Smooth muscle cell (in vitro differentiated cells): ENCODE data around the gene SCNN1B. TPM values are rescaled to one million over a fixed set of nuclear protein-coding genes. Genes with fewer than 3 reads are reported as not detected.
"Not testable (repeated sequence)": the region's sequence is repeated elsewhere in the genome, so short reads cannot be mapped to it uniquely, and the experiment has no call there.

Experiments
- DNase-seq: peaks from one replicate; lab custom pipeline; 2025; ENCODE audit not compliant: unreplicated experiment; lab: John Stamatoyannopoulos, UW
- H2AFZ ChIP-seq: fragments of 200-600 bp; sonication (generic); 2 replicates; pipeline ENCODE4 v1.6.0; 2016; ENCODE audit warnings: antibody characterized with exemption, low read depth, mild to moderate bottlenecking
- H3F3A ChIP-seq: fragments of 200-600 bp; sonication (generic); 2 replicates; pipeline ENCODE4 v1.6.0; 2017; ENCODE audit warnings: antibody characterized with exemption, low read depth
- H3K27ac ChIP-seq: fragments of 200-600 bp; sonication (generic); 2 replicates; pipeline ENCODE4 v1.5.1; 2016; ENCODE audit warnings: low read depth, mild to moderate bottlenecking
- H3K27me3 ChIP-seq: fragments of 200-600 bp; sonication (generic); 2 replicates; pipeline ENCODE4 v1.6.1; 2016; ENCODE audit warnings: low read depth, mild to moderate bottlenecking
- H3K36me3 ChIP-seq: fragments of 200-600 bp; sonication (generic); 2 replicates; pipeline ENCODE4 v1.5.1; 2016; ENCODE audit warnings: low read depth
- H3K4me1 ChIP-seq: fragments of 200-600 bp; sonication (generic); 2 replicates; pipeline ENCODE4 v1.5.1; 2016; ENCODE audit warnings: low read depth
- H3K4me2 ChIP-seq: fragments of 200-600 bp; sonication (generic); 2 replicates; pipeline ENCODE4 v1.6.0; 2016; ENCODE audit warnings: mild to moderate bottlenecking
- H3K4me3 ChIP-seq: fragments of 200-600 bp; sonication (generic); 2 replicates; pipeline ENCODE4 v1.5.1; 2016; ENCODE audit warnings: mild to moderate bottlenecking
- H3K79me2 ChIP-seq: fragments of 200-600 bp; sonication (generic); 2 replicates; pipeline ENCODE4 v1.6.0; 2016; ENCODE audit warnings: low read depth, mild to moderate bottlenecking
- H3K9ac ChIP-seq: fragments of 200-600 bp; sonication (generic); 2 replicates; pipeline ENCODE4 v1.6.0; 2016; ENCODE audit warnings: low read depth
- H3K9me3 ChIP-seq: fragments of 200-600 bp; sonication (generic); replicated peaks from 2 replicates; pipeline ENCODE4 v1.5.1; 2016; ENCODE audit warnings: low read depth
- H4K20me1 ChIP-seq: fragments of 200-600 bp; sonication (generic); 2 replicates; pipeline ENCODE4 v1.6.0; 2016; ENCODE audit warnings: low read depth
- CTCF ChIP-seq: fragments of 200-600 bp; sonication (generic); IDR thresholded peaks from 2 replicates; pipeline ENCODE4 v1.5.1; 2017; ENCODE audit warnings: borderline replicate concordance, mild to moderate bottlenecking, antibody characterized with exemption; ENCODE audit not compliant: insufficient read depth, poor library complexity, severe bottlenecking
- WGBS: methylation state at CpG from one replicate; pipeline ENCODE4 v1.1.7; 2016; ENCODE audit warnings: low lambda C conversion rate; 5-methylcytosine and 5-hydroxymethylcytosine counted together
- polyA plus RNA-seq: library from polyadenylated mRNA; unstranded; fragments of >200 nt; fragmentation: Nextera tagmentation; extraction: Ambion mirVana; gene quantifications from 2 replicates; pipeline ENCODE4 v1.2.1, GENCODE V29; 2016
- total RNA-seq: library from RNA; depleted of rRNA; stranded (reverse); fragments of >200 nt; gene quantifications from 2 replicates; pipeline ENCODE4 v1.2.3, GENCODE V29; 2014

SCNN1B gene
- total and polyA plus RNA-seq, 2 experiments from 2014 or later = not detected

GRCh38 chr16:23388786-23389185 lies 86.7 kb downstream of the SCNN1B start:
- Histone ChIP-seq H3K4me3 (no peak overlapping the region), H3K9me3 (no peaks in the 10 kb centered on the region)
- 94% methylated on average over 15 of the region's 15 CpGs for WGBS

GRCh38 chr16:23389201-23389600 lies 87.1 kb downstream of the SCNN1B start:
- no peak for DNase-seq
- Histone ChIP-seq H2AFZ (no peak overlapping the region), H3K36me3 (peaks cover 12% of the 10 kb centered on the region), H3K9me3 (no peaks in the 10 kb centered on the region), H3K4me2 (no peak overlapping the region), H3K79me2 (no peaks in the 10 kb centered on the region), H4K20me1 (no peaks in the 10 kb centered on the region), H3K27me3 (no peaks in the 10 kb centered on the region), H3K4me3 (no peak overlapping the region), H3K4me1 (no peaks in the 10 kb centered on the region), H3K9ac (no peak overlapping the region), H3K27ac (no peak overlapping the region), H3F3A (no peaks in the 10 kb centered on the region)
- 94% methylated on average over 5 of the region's 5 CpGs for WGBS
- no peak for TF ChIP-seq CTCF

More at GRCh38 chr16:23388786-23389185, 86.7 kb downstream of the SCNN1B start:
- no peaks in the 10 kb centered on the region for H3K4me1 ChIP-seq
- no peak overlapping the region for H3K27ac ChIP-seq
- no peak for DNase-seq
- no peak for TF ChIP-seq CTCF
- H2AFZ ChIP-seq = no peak overlapping the region
- peaks cover 12% of the 10 kb centered on the region for H3K36me3 ChIP-seq
- H3K79me2 ChIP-seq = no peaks in the 10 kb centered on the region
- no peaks in the 10 kb centered on the region for H4K20me1 ChIP-seq
- no peak overlapping the region for H3K9ac ChIP-seq
- no peaks in the 10 kb centered on the region for H3F3A ChIP-seq
- H3K27me3 ChIP-seq = no peaks in the 10 kb centered on the region
- no peak overlapping the region for H3K4me2 ChIP-seq

GRCh38 chr16:23389936-23390335 lies 87.8 kb downstream of the SCNN1B start:
- not testable (repeated sequence) for H3K27me3 ChIP-seq, H3K79me2 ChIP-seq, H3K4me2 ChIP-seq, H3K9me3 ChIP-seq, H3K27ac ChIP-seq, H3K9ac ChIP-seq, DNase-seq, H4K20me1 ChIP-seq, H3K4me1 ChIP-seq, H3F3A ChIP-seq, H3K4me3 ChIP-seq, H2AFZ ChIP-seq
- H3K36me3 ChIP-seq = peaks cover 13% of the 10 kb centered on the region
- WGBS = 98% methylated on average over 8 of the region's 8 CpGs

- Histone ChIP-seq H3K9me3 (no peaks in the 10 kb centered on the region), H2AFZ (no peak overlapping the region), H3K79me2 (no peaks in the 10 kb centered on the region), H4K20me1 (no peaks in the 10 kb centered on the region), H3K36me3 (peaks cover 15% of the 10 kb centered on the region), H3F3A (no peaks in the 10 kb centered on the region), H3K4me3 (no peak overlapping the region), H3K27ac (no peak overlapping the region), H3K4me2 (no peak overlapping the region), H3K9ac (no peak overlapping the region), H3K27me3 (no peaks in the 10 kb centered on the region), H3K4me1 (no peaks in the 10 kb centered on the region)
- 98% methylated on average over 17 of the region's 17 CpGs for WGBS
- no peak for TF ChIP-seq CTCF
- DNase-seq = no peak
Measured at GRCh38 chr16:23391381-23392222, 89.5 kb downstream of the SCNN1B start.
